SK-N-SH treated with all-trans-retinoic acid at 6 μM for 48 hours (cell line): ENCODE measurements around the gene PHLDB1.

Experiments used
- ARNTL ChIP-seq: fragments of 450-650 bp; formaldehyde crosslinking; IDR thresholded peaks from 2 replicates; pipeline ENCODE4 v1.5.0; 2020; ENCODE audit warnings: low read depth, mild to moderate bottlenecking, moderate library complexity, borderline replicate concordance
- CREB5 ChIP-seq: fragments of 250-450 bp; sonication (Bioruptor Pico); IDR thresholded peaks from 2 replicates; pipeline ENCODE4 v1.5.1; 2020; ENCODE audit warnings: low read depth, mild to moderate bottlenecking, moderate library complexity
- ESRRG ChIP-seq: fragments of 250-450 bp; sonication (Bioruptor Pico); IDR thresholded peaks from 2 replicates; pipeline ENCODE4 v1.6.1; 2021; ENCODE audit warnings: mild to moderate bottlenecking
- ISL1 ChIP-seq: fragments of 250-450 bp; sonication (Bioruptor Pico); IDR thresholded peaks from 2 replicates; pipeline ENCODE4 v2.1.2; 2022; ENCODE audit warnings: mild to moderate bottlenecking, moderate library complexity
- PATZ1 ChIP-seq: fragments of 250-450 bp; sonication (Bioruptor Pico); IDR thresholded peaks from 2 replicates; pipeline ENCODE4 v1.8.0; 2020; ENCODE audit warnings: mild to moderate bottlenecking, moderate library complexity, borderline replicate concordance
- POU6F1 ChIP-seq: fragments of 250-450 bp; sonication (Bioruptor Pico); IDR thresholded peaks from 2 replicates; pipeline ENCODE4 v1.8.0; 2021; ENCODE audit warnings: low read depth, mild to moderate bottlenecking, moderate library complexity, borderline replicate concordance
- PPARA ChIP-seq: fragments of 250-450 bp; sonication (Bioruptor Pico); IDR thresholded peaks from 2 replicates; pipeline ENCODE4 v1.5.0; 2020; ENCODE audit warnings: mild to moderate bottlenecking, borderline replicate concordance
- RARB ChIP-seq: fragments of 250-450 bp; sonication (Bioruptor Pico); IDR thresholded peaks from 2 replicates; pipeline ENCODE4 v1.8.0; 2021; ENCODE audit warnings: mild to moderate bottlenecking, moderate library complexity
- TSHZ2 ChIP-seq: fragments of 250-450 bp; sonication (Bioruptor Pico); IDR thresholded peaks from 2 replicates; pipeline ENCODE4 v1.5.0; 2020; ENCODE audit warnings: mild to moderate bottlenecking, moderate library complexity
- ZFP3 ChIP-seq: fragments of 250-450 bp; sonication (Bioruptor Pico); IDR thresholded peaks from 2 replicates; pipeline ENCODE4 v1.5.0; 2020; ENCODE audit warnings: mild to moderate bottlenecking, moderate library complexity
- ZFP30 ChIP-seq: fragments of 450-650 bp; formaldehyde crosslinking; IDR thresholded peaks from 2 replicates; pipeline ENCODE4 v1.5.0; 2022; ENCODE audit warnings: mild to moderate bottlenecking, moderate library complexity
- ZNF565 ChIP-seq: fragments of 450-650 bp; formaldehyde crosslinking; conservative IDR thresholded peaks from 2 replicates; pipeline ENCODE4 v1.5.0; 2020; ENCODE audit warnings: low read depth, mild to moderate bottlenecking, moderate library complexity
- ZNF8 ChIP-seq: fragments of 450-650 bp; formaldehyde crosslinking; IDR thresholded peaks from 2 replicates; pipeline ENCODE4 v1.5.0; 2020; ENCODE audit warnings: mild to moderate bottlenecking, moderate library complexity

- TF ChIP-seq ZFP3 (CRISPR knock-in tag): no peak
- no peak for TF ChIP-seq CREB5 (CRISPR knock-in tag)
- no peak for TF ChIP-seq RARB (CRISPR knock-in tag)
- TF ChIP-seq ZNF8 (CRISPR knock-in tag): no peak
- no peak for TF ChIP-seq ZNF565 (CRISPR knock-in tag)
- no peak for TF ChIP-seq ZFP30 (CRISPR knock-in tag)
- no peak for TF ChIP-seq POU6F1
- TF ChIP-seq PATZ1 (CRISPR knock-in tag): no peak
- TF ChIP-seq ISL1 (CRISPR knock-in tag): no peak
- TF ChIP-seq ESRRG (CRISPR knock-in tag): no peak
- no peak for TF ChIP-seq TSHZ2 (CRISPR knock-in tag)
- no peak for TF ChIP-seq ARNTL (CRISPR knock-in tag)
- TF ChIP-seq PPARA (CRISPR knock-in tag): no peak
Observed at GRCh38 chr11:118649941-118650340, 42.5 kb downstream of the PHLDB1 start.
